ENCODE results near the gene KRT82. TPM values are rescaled to one million over a fixed set of nuclear protein-coding genes. Genes with fewer than 3 reads are reported as not detected.

The KRT82 gene
- total RNA-seq (not detected), polyA plus RNA-seq (not detected)

- Histone ChIP-seq H3K4me3 (ENCODE audit: low read depth in 1 of 3, low read length in 3 of 3) (no peak within 1 kb of the TSS), H3K27me3 (ENCODE audit: control insufficient read depth in 4 of 4, insufficient read depth in 4 of 4, low read length in 3 of 4) (no peaks in the 10 kb centered on the region), H3K36me3 (ENCODE audit: control insufficient read depth in 4 of 4, insufficient read depth in 3 of 4, low read depth in 1 of 4, low read length in 3 of 4) (no peaks in the 10 kb centered on the region), H3K27ac (ENCODE audit: low read depth in 1 of 2, low read length in 2 of 2) (no peak within 1 kb of the TSS), H3K9me3 (ENCODE audit: control insufficient read depth in 4 of 4, low read length in 3 of 4) (no peaks in the 10 kb centered on the region), H3K9ac (ENCODE audit: low read depth in 1 of 2, low read length in 2 of 2) (no peak within 1 kb of the TSS), H3K4me1 (ENCODE audit: control insufficient read depth in 4 of 4, insufficient read depth in 4 of 4, low read length in 3 of 4) (no peaks in the 10 kb centered on the region)
- no peak for TF ChIP-seq TAF1 (conservative IDR thresholded peaks at IDR 0.05)
- no peak for TF ChIP-seq JUND (IDR thresholded peaks at IDR 0.05)
- no peak for TF ChIP-seq RAD21 (IDR thresholded peaks at IDR 0.05)
- TF ChIP-seq, protein P1, sequence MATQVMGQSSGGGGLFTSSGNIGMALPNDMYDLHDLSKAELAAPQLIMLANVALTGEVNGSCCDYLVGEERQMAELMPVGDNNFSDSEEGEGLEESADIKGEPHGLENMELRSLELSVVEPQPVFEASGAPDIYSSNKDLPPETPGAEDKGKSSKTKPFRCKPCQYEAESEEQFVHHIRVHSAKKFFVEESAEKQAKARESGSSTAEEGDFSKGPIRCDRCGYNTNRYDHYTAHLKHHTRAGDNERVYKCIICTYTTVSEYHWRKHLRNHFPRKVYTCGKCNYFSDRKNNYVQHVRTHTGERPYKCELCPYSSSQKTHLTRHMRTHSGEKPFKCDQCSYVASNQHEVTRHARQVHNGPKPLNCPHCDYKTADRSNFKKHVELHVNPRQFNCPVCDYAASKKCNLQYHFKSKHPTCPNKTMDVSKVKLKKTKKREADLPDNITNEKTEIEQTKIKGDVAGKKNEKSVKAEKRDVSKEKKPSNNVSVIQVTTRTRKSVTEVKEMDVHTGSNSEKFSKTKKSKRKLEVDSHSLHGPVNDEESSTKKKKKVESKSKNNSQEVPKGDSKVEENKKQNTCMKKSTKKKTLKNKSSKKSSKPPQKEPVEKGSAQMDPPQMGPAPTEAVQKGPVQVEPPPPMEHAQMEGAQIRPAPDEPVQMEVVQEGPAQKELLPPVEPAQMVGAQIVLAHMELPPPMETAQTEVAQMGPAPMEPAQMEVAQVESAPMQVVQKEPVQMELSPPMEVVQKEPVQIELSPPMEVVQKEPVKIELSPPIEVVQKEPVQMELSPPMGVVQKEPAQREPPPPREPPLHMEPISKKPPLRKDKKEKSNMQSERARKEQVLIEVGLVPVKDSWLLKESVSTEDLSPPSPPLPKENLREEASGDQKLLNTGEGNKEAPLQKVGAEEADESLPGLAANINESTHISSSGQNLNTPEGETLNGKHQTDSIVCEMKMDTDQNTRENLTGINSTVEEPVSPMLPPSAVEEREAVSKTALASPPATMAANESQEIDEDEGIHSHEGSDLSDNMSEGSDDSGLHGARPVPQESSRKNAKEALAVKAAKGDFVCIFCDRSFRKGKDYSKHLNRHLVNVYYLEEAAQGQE (IDR thresholded peaks at IDR 0.05), result no peak
- TF ChIP-seq ZBTB33 (IDR thresholded peaks at IDR 0.05), result no peak
- no peak for TF ChIP-seq GABPA (IDR thresholded peaks at IDR 0.05 in 1 of 2, conservative IDR thresholded peaks at IDR 0.05 in 1 of 2)
- TF ChIP-seq EGR1 (IDR thresholded peaks at IDR 0.05; ENCODE audit: low read depth in 2 of 2), result no peak
- TF ChIP-seq HNF4G (IDR thresholded peaks at IDR 0.05), result no peak
- TF ChIP-seq, protein P2, sequence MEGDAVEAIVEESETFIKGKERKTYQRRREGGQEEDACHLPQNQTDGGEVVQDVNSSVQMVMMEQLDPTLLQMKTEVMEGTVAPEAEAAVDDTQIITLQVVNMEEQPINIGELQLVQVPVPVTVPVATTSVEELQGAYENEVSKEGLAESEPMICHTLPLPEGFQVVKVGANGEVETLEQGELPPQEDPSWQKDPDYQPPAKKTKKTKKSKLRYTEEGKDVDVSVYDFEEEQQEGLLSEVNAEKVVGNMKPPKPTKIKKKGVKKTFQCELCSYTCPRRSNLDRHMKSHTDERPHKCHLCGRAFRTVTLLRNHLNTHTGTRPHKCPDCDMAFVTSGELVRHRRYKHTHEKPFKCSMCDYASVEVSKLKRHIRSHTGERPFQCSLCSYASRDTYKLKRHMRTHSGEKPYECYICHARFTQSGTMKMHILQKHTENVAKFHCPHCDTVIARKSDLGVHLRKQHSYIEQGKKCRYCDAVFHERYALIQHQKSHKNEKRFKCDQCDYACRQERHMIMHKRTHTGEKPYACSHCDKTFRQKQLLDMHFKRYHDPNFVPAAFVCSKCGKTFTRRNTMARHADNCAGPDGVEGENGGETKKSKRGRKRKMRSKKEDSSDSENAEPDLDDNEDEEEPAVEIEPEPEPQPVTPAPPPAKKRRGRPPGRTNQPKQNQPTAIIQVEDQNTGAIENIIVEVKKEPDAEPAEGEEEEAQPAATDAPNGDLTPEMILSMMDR (IDR thresholded peaks at IDR 0.05; ENCODE audit: low read depth, low read length, missing input control), result no peak
- TF ChIP-seq HNF4A (conservative IDR thresholded peaks at IDR 0.05), result no peak
- TF ChIP-seq FOXA2 (IDR thresholded peaks at IDR 0.05), result no peak
- TF ChIP-seq, protein P3, sequence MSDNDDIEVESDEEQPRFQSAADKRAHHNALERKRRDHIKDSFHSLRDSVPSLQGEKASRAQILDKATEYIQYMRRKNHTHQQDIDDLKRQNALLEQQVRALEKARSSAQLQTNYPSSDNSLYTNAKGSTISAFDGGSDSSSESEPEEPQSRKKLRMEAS (IDR thresholded peaks at IDR 0.05), result no peak
- no peak for TF ChIP-seq NR2F2 (IDR thresholded peaks at IDR 0.05)
- TF ChIP-seq SP1 (IDR thresholded peaks at IDR 0.05), result no peak
- no peak for TF ChIP-seq RXRA (IDR thresholded peaks at IDR 0.05)
- TF ChIP-seq FOXA1 (IDR thresholded peaks at IDR 0.05), result no peak
- TF ChIP-seq, protein P4, sequence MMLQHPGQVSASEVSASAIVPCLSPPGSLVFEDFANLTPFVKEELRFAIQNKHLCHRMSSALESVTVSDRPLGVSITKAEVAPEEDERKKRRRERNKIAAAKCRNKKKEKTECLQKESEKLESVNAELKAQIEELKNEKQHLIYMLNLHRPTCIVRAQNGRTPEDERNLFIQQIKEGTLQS (IDR thresholded peaks at IDR 0.05), result no peak
- TF ChIP-seq YY1 (IDR thresholded peaks at IDR 0.05), result no peak
- DNase-seq (ENCODE audit: low spot score), result no peak
- 93% methylated on average over 14 of the region's 14 CpGs for WGBS
Observed at GRCh38 chr12:52405922-52406385, at the start of gene KRT82. Gene KRT82, minus strand, starts transcription at chr12:52406335. Its CDS starts 58 bp downstream, at chr12:52406277.

Measured in liver (tissue), 9 donors.